Stimulated activated CD4-positive, alpha-beta T cell treated with anti-CD3 and anti-CD28 coated beads, TNF-alpha, amount 100 ng/mL, for 48 hours (primary cell): Measurements from ENCODE around the gene ACTC1.
"Not testable (repeated sequence)": the region's sequence is repeated elsewhere in the genome, so short reads cannot be mapped to it uniquely, and the experiment has no call there.

ENCODE experiments used
- DNase-seq, 3 donors: peaks; one replicate each; pipeline ENCODE4 v3.0.0-alpha.2; 2020; ENCODE audit warnings: low read depth in 3 of 3

ACTC1 gene

DNA sequence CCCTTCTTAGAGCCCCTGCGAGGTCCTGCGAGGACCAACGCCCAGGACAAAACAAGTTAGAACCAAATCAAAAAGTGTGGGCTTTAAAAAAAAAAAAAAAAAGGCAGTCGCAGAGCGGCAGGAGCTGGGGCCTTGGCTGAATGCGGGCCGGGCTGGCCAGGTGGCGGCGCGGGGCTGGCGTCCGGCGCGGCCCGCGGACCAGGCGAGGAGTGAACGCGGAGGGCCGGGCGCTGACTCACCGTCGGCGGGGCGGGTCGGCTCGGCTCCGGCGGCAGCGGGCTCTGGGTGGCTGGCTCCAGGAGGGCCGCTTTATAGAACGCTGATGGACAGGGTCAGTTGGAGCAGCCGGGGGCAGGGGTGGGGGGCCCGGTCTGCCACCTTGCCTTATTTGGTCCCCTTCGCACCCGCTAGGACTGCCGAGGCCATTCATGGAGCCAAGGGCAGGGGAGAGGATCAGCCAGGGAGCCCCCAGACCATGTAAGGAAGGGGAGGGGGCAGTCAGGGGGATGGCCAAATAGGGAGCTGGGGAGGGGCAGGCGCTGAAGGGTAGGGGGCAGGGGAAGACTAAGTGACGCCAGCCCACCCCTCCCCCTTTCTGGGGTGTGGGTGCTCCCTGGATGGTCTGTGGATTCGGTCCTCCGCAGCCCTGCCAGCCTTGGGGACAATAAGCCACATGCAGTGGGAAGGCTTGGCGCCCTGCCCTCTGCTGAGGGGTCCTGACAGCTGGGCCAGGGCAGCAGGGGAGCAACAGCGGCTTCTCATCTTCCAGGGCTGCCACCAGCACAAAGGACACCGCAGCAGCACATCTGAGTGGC, at the start of gene ACTC1:
TSS of gene ACTC1 (minus strand) at position 283 of the 815 bp plus-strand sequence. CDS start 741 bp downstream, outside the sequence.
- DNase-seq = no peak

GRCh38 chr15:34841262-34841725, 45.9 kb upstream of the ACTC1 start:
- no peak for DNase-seq

DNA sequence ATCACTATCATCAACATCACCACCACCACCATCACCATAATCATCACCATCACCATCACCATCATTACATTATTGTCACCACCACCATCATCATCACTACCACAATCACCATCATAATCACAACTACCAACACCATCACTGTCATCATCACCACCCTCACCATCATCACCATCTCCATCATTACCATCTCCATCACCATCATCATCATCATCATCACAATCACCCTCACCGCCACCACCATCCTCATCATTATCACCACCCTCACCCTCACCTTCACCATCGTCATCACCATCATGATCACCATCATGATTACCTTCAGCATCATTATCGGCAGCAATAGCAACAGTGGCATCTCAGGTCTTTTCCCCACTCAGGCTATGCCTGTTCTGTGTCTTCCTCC, 42.9 kb upstream of the ACTC1 start:
- DNase-seq = no peak

DNA sequence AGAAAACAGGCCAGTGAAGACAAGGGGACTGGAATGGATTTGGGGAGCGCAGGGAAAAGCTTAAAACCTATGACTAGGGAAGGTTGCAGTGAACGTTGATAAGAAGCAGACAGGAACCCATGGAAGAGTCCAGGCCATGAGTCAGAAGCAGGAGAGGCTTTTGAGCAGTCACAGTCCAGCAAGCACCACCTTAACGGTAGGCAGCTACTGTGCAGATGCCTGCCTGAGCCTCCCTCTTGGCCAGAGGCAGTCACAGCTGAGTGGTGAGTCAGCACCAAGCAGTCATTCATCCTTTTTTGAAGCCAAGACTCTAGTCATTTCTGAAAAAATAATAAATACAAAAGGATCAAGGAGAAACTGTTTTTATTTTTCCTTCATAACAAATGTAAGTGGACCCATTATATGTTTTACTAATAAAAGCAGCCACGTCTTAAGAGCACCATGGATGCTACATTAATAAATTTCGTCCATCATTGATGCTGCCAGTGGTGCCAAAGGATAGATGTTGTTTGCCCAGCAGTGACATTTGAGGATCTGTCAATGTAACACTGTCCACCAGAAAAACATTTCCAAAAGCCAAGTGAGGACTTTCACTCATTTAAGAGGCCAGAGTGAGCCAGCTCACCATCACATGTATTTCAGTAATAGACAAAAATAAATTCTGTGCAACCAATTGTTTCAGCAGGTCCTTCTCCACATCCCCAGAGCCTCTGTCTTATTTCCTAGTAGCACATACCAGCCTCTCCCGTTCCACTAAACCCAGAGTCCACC, 42.1 kb upstream of the ACTC1 start:
- no peak for DNase-seq

GRCh38 chr15:34828145-34828911, 33.0 kb upstream of the ACTC1 start:
- DNase-seq = no peak

- DNase-seq = no peak
Observed at GRCh38 chr15:34821831-34822230, 26.5 kb upstream of the ACTC1 start.

DNA sequence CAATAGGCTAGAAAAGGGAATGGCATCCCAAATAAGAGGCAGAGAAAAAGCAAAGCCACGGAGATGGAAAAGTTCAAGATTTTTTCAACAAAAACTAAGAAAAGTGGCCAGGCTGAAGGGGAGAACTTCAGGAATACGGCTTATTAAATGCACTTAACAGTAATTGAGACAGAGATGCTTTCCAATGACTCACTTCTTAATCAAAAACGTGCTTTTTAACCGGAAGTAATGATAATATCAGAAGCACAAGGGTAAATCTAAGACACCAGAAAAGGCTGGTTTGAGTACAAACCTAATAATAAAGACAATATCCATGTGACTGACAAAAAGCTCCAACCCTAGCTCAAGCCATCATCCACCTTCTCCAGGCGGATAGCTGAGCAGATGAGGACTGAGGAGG, 24.8 kb upstream of the ACTC1 start:
- no peak for DNase-seq

DNA sequence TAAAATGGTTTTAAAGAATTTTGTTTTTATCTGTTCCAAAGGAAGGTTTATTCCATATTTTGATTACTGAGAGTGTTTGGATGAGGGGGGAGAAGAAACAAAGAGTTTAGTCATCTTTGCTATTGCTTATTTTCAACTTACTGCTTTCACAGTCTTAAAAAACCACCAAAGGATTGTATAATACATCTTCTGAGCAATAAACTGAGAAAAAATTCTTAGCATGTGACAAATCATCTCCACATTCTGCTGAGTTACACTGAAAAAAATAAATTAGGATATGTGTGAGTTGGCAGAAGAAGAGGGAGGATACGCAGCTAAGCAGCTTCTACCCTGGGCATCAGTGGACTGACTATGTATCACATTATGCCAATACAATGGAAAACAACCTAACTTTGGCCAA, 23.2 kb upstream of the ACTC1 start:
- DNase-seq = no peak

GRCh38 chr15:34815836-34816235, 20.5 kb upstream of the ACTC1 start:
- no peak for DNase-seq

DNA sequence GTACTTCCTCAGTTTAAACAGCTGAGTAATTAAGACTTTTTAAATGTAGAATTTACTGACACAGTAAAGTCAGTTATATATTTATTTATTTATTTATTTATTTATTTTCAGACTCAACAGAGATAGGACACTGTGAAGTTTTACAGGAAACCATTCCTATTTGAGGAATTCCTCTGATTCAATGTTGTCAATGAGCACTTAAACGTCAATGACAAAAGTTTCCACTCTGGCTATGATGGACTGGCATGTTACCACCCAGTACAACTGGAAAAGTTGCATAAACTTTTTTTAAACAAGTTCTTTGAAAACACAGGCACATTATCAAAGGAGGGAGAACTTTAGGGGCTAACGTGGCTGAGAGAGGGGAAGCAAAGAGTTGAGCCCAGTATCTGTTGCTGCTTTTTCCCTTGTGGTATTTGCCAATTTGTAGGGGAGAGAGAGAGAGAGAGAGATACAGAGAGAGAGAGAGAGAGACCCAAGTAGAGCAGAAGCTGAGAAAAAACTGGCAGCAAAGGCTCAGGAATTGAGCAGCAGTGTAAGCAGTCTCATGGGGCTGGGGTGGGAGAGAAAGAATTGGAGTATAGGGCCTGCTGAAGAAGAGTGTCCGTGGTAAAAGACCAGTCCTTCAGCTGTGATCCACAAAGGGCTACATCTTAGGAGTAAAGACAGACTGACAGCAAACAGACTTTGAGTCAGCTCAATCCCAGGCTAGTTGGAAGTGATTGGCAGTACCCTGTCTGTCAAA, 18.3 kb upstream of the ACTC1 start:
- no peak for DNase-seq

DNA sequence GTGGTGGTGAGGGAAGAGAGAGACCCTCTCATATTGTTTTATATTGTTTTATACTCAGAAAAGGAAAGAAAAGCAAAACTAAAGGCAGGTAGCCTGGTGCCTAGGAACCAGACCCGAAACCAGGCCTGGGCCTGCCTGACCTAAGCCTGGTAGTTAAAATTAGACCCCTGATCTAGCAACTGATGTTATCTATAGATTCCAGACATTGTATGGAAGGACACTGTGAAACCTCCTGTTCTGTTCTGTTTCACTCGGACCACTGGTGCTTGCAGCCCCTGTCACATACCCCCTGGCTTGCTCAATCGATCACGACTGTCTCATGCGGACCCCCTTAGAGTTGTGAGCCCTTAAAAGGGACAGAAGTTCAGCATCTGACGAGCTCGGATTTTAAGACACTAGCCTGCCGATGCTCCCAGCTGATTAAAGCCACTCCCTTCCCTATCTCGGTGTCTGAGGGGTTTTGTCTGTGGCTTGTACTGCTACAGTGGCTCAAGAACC, 17.6 kb upstream of the ACTC1 start:
- DNase-seq = not testable (repeated sequence)

DNA sequence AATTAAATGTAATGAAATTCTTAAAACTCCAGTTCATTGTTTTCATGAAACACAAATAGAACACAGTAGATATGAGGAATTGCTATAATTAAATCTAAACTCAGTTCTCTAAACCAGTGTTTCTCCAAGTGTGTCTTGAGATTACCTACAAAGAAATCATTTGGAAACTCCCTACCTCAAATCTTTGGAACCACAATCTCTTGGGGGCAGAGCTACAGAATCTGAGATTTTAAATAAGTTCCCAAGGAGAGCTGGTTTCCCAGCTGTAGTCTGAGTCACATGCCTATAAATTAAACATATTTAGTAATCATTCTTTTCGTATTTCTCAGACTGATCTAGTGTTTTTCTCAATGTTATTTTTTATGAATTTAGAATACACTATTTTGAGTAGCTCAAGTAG, 17.0 kb upstream of the ACTC1 start:
- no peak for DNase-seq

- DNase-seq = no peak
Observed at GRCh38 chr15:34810443-34811129, 15.2 kb upstream of the ACTC1 start.

DNA sequence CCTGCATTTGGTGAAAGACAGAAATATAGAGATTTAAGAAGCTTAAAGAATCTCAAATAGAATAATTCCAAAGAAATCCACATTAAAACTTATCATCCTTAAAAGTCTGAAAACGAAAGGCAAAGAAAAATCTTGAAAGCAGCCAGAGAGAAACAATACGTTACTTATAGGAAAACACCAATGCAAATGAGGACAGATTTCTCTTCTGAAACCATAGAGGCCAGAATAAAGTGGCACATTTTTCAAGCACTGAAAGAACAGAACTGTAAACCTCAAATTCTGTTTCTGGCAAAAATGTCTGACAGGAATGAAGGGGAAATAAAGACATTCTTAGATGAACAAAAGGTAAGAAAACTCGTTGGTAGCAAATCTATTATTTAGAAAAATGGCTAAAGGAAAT, 13.8 kb upstream of the ACTC1 start:
- no peak for DNase-seq

DNA sequence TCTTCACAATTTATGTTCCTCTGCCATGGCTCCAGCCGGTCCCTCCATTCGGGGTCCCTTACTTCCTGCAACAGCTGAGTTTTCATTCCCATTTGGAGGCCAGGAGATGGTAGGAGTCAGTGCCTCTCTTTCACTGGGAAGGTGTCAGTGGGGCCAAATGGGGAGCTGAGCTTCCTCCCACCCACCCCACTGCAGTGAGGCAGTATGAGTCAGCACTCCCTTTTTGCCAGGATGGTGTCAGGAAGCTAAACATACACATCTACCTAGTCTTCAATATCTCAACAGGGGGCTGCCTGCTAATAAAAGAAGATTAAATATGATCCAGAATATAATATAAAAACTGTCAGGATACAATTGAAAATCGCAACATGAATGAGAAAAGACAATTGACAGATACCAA, 12.7 kb upstream of the ACTC1 start:
- no peak for DNase-seq

GRCh38 chr15:34807241-34807640, 11.9 kb upstream of the ACTC1 start:
- DNase-seq = not testable (repeated sequence)

GRCh38 chr15:34804776-34805175, 9.4 kb upstream of the ACTC1 start:
- no peak for DNase-seq

GRCh38 chr15:34804113-34804512, 8.8 kb upstream of the ACTC1 start:
- no peak for DNase-seq

- DNase-seq = no peak
Observed at GRCh38 chr15:34802803-34803750, 7.7 kb upstream of the ACTC1 start.

DNA sequence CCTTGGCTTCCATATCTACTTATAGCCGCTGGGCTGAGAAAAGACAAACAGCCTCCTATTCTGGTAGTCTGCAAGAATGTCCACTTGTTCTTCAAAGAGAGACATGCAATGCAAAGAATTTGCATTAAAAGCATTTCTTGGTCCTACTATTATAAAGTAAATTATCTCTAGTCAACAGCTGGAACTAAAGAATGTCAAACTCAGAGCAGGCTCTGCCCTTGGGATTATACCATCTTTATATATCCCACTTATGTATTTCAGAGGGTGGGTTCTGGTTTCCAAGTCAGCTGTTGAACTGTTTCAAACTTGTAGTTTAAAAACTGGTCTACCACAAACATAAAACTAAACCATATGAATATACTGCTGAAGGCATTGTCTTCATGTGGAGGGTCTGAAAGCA, 7.0 kb upstream of the ACTC1 start:
- no peak for DNase-seq
